OCI-LY7 (cell line): ENCODE measurements around the gene GDPD4.

Experiments used
- EZH2phosphoT487 ChIP-seq: fragments of 200-600 bp; sonication (generic); IDR thresholded peaks from 2 replicates; pipeline ENCODE4 v1.6.1; 2018; ENCODE audit warnings: low read depth, borderline replicate concordance, mild to moderate bottlenecking, mixed run types, antibody characterized with exemption, low read length, moderate library complexity, mixed read lengths
- TF ChIP-seq, protein P1 (sequence below): fragments of 200-600 bp; sonication (generic); conservative IDR thresholded peaks from 2 replicates; pipeline ENCODE4 v1.5.1; 2014; ENCODE audit warnings: mild to moderate bottlenecking, antibody characterized with exemption, low read length, moderate library complexity, mixed read lengths

DNA sequence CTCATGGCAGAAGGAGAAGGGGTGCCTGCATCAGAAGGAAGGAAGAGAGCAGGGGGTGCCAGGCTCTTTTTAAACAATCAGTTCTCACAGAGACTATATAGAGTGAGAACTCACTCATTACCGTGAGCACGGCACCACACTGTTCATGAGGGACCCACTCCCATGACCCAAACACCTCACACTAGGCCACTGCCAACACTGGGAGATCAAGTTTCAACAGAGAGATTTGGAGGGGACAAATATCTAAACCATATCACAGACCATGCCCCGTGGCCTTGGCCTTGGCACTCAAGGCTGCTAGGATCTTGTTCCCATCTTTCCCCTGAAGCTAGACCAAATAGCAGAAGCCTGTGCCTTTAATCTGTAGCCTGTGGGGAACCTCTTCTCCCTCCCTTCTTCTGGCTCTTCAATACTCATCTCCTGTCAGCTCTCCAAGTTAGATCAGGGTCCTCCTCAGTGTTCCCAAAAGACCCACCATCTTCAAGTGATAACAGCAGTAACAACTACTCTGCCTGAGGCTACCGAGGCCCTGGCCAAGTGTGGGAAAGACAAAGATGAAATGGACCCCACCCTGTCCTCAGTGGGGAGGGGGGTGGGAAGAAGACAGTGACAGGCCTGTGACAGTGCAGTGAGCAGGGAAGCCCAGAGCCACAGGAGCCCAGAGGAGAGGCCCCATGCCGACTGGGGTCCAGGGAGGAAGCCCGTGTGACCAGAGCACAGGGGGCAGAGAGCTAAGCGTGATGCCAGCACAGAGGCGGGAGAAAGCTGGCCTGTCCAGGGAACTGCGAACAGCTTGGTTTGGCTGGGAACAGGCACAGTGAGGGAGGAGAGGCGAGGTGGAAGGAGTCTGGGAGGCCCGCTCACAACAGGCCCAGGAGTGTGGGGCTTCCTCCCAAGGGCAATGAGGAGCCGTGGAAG is 100.9 kb downstream of the GDPD4 start:
- TF ChIP-seq, protein P1, sequence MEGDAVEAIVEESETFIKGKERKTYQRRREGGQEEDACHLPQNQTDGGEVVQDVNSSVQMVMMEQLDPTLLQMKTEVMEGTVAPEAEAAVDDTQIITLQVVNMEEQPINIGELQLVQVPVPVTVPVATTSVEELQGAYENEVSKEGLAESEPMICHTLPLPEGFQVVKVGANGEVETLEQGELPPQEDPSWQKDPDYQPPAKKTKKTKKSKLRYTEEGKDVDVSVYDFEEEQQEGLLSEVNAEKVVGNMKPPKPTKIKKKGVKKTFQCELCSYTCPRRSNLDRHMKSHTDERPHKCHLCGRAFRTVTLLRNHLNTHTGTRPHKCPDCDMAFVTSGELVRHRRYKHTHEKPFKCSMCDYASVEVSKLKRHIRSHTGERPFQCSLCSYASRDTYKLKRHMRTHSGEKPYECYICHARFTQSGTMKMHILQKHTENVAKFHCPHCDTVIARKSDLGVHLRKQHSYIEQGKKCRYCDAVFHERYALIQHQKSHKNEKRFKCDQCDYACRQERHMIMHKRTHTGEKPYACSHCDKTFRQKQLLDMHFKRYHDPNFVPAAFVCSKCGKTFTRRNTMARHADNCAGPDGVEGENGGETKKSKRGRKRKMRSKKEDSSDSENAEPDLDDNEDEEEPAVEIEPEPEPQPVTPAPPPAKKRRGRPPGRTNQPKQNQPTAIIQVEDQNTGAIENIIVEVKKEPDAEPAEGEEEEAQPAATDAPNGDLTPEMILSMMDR = no peak
- TF ChIP-seq EZH2phosphoT487 = no peak
